ENCODE measurements around the gene TJP1. TPM values are rescaled to one million over a fixed set of nuclear protein-coding genes. Genes with fewer than 3 reads are reported as not detected.

The TJP1 gene
- total RNA-seq, 1 donor from 2014 or later: 148 TPM

DNA sequence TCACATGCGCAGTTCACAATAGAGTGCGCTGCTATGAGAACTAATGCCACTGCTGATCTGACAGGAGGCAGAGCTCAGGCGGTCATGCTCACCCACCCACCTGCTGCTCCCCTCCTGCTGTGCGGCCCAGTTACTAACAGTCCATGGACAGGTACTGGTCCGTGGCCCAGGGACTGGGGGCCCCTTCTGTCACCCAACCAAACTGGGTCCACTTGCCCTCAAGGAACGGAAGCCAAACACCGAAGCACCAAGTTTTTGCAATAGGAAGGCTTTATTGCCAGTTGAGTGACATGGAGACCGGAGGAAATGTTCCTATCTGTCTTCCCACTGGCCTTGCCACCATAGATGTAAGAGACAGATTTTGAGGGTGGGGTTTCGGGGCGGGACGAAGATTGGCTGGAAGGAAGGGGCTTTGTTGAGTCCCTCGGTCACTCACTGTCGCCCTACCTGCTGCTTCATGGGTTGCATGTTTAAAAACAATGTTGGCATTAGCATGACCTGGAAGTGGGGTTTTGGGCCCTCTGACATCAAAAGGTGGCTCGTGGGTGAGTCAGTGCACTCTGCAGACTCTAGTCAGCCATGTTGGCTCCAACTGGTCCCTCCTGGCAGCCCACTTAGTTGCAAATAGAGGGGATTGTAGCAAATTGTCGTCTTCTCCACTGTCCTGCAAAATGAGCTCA, 141.0 kb downstream of the TJP1 start:
- no peak for DNase-seq (ENCODE audit: low read depth)
- Histone ChIP-seq H3K27me3 (ENCODE audit: control insufficient read depth, insufficient read depth, low read length) (no peaks in the 10 kb centered on the region), H3K4me3 (ENCODE audit: low read depth, low read length) (no peak overlapping the region), H3K36me3 (ENCODE audit: control insufficient read depth, insufficient read depth, low read length) (no peaks in the 10 kb centered on the region)
- TF ChIP-seq, protein P1, sequence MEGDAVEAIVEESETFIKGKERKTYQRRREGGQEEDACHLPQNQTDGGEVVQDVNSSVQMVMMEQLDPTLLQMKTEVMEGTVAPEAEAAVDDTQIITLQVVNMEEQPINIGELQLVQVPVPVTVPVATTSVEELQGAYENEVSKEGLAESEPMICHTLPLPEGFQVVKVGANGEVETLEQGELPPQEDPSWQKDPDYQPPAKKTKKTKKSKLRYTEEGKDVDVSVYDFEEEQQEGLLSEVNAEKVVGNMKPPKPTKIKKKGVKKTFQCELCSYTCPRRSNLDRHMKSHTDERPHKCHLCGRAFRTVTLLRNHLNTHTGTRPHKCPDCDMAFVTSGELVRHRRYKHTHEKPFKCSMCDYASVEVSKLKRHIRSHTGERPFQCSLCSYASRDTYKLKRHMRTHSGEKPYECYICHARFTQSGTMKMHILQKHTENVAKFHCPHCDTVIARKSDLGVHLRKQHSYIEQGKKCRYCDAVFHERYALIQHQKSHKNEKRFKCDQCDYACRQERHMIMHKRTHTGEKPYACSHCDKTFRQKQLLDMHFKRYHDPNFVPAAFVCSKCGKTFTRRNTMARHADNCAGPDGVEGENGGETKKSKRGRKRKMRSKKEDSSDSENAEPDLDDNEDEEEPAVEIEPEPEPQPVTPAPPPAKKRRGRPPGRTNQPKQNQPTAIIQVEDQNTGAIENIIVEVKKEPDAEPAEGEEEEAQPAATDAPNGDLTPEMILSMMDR (IDR thresholded peaks at IDR 0.05; ENCODE audit: insufficient read depth, low read length, poor library complexity, severe bottlenecking): no peak

DNA sequence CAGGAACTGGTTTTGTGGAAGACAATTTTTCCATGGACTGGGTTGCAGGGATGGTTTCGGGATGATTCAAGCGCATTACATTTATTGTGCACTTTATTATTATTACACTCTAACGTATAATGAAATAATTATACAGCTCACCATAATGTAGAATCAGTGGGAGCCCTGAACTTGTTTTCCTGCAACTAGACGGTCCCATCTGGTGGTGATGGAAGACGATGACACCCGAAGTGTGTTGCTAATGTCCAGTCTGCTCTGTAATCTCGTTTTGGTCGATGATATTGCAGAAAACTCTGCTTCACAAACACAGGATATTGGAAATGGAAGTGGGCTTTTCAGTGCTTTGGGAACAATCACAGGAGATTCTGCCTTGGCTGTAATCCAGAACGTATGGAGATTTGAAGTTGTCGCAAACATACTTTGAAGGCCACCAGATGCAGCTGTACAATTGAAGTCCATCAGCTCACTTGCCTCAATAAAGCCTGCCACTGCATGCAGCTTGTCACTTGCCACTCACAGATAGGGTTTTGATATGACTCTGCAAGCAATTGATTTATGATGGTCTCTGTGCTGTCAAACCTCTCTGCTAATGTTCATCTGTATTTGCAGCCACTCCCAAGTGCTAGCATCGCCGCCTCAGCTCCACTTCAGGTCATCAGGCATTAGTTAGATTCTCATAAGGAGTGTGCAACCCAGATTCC, 141.7 kb downstream of the TJP1 start:
- H3K27me3 ChIP-seq (ENCODE audit: control insufficient read depth, insufficient read depth, low read length): no peaks in the 10 kb centered on the region
- H3K4me3 ChIP-seq (ENCODE audit: low read depth, low read length): no peak overlapping the region
- TF ChIP-seq, protein P1 (IDR thresholded peaks at IDR 0.05; ENCODE audit: insufficient read depth, low read length, poor library complexity, severe bottlenecking): no peak
- no peak for DNase-seq (ENCODE audit: low read depth)
- H3K36me3 ChIP-seq (ENCODE audit: control insufficient read depth, insufficient read depth, low read length): no peaks in the 10 kb centered on the region

DNA sequence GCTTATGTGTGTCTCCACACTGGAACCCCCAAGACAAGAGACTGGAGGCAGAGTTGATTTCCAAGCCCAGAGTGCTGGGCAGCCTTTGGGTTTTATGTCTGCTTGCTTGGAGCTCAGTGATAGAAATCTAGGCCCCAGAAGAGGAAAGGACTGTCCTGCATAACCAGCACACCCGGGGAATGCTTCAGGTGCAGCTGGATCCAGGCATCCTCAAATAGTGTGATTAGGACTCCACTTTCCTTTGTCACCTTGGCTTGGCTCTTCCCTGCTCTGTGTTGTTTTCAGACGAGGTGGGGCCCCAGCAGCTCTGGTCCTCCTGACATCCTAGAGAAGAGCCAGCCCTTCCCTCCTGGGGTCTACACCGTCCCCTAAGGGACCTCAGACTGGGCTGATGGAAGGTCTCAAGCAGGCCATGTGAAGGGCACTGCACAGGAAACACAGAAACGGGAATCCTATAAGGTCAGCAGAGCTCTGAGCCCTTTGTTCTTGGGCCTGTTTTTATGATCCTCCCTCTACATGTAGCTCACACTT, 143.7 kb downstream of the TJP1 start:
- H3K27me3 ChIP-seq (ENCODE audit: control insufficient read depth, insufficient read depth, low read length): no peaks in the 10 kb centered on the region
- H3K36me3 ChIP-seq (ENCODE audit: control insufficient read depth, insufficient read depth, low read length): no peaks in the 10 kb centered on the region
- H3K4me3 ChIP-seq (ENCODE audit: low read depth, low read length): no peak overlapping the region
- TF ChIP-seq, protein P1 (IDR thresholded peaks at IDR 0.05; ENCODE audit: insufficient read depth, low read length, poor library complexity, severe bottlenecking): no peak
- DNase-seq (ENCODE audit: low read depth): no peak

DNA sequence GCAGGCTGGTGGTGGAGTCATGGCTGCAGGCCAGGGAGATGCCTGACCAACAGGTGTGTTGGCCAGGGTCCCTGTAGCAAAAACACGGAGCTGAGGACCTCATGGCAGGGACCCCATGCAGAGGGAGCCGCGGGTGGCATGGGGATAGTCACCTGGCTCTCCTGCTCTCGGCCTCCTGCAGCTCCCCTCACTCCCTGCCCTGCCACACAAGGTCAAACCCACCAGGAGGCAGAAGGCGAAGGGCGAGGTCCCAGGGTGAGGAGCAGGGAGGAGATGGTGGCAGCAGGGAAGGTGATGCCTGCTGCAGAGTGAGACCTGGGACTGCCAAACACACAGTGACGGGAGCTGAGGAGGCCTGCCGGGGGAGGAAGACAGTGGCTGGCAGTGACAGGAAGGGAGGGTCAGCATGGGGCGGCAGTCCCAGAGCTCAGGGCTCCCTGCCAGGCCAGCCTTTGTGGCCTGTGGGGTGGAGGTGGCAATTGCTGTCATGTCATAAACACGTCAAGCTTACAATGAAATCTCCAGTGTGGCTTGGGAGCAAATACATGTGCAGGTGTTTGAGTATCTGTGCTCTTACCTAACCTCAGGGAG, 144.3 kb downstream of the TJP1 start:
- Histone ChIP-seq H3K36me3 (ENCODE audit: control insufficient read depth, insufficient read depth, low read length) (no peaks in the 10 kb centered on the region), H3K4me3 (ENCODE audit: low read depth, low read length) (no peak overlapping the region), H3K27me3 (ENCODE audit: control insufficient read depth, insufficient read depth, low read length) (no peaks in the 10 kb centered on the region)
- TF ChIP-seq, protein P1 (IDR thresholded peaks at IDR 0.05; ENCODE audit: insufficient read depth, low read length, poor library complexity, severe bottlenecking): no peak
- DNase-seq (ENCODE audit: low read depth): no peak

DNA sequence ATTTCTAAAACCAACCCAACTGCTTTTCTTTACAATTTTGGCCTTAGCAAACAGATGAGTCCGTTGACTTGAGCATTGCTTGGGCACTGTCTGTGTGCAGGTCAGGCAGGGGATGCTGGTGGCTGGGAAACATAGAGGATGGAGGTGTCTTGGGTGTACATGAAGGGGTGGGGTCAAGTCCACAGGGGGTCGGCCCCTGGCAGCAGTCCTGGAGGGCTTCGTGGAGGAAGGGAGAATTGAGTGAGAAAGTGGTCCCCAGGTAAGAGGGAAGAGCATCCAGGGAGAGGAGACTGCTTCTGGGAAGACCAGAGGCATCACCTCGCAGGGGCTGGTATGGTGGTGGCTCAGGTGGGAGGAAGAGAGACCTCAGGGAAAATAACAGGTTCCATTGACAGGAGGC, 144.8 kb downstream of the TJP1 start:
- DNase-seq (ENCODE audit: low read depth): no peak
- H3K4me3 ChIP-seq (ENCODE audit: low read depth, low read length): no peak overlapping the region
- H3K27me3 ChIP-seq (ENCODE audit: control insufficient read depth, insufficient read depth, low read length): no peaks in the 10 kb centered on the region
- TF ChIP-seq, protein P1 (IDR thresholded peaks at IDR 0.05; ENCODE audit: insufficient read depth, low read length, poor library complexity, severe bottlenecking): no peak
- H3K36me3 ChIP-seq (ENCODE audit: control insufficient read depth, insufficient read depth, low read length): no peaks in the 10 kb centered on the region

Data from kidney epithelial cell (primary cell).